WTC11 (cell line): Measurements from ENCODE around the gene HEPHL1.

ENCODE experiments used
- ATF1 ChIP-seq: sonication (generic); formaldehyde crosslinking; IDR thresholded peaks from 2 replicates; pipeline ENCODE4 v1.8.1; 2023; ENCODE audit warnings: mild to moderate bottlenecking, moderate library complexity, missing genetic modification reagents
- CREB1 ChIP-seq: sonication (generic); formaldehyde crosslinking; IDR thresholded peaks from 2 replicates; pipeline ENCODE4 v1.8.0; 2023; ENCODE audit warnings: mild to moderate bottlenecking, missing genetic modification reagents
- ELF4 ChIP-seq: sonication (generic); formaldehyde crosslinking; IDR thresholded peaks from 2 replicates; pipeline ENCODE4 v1.8.1; 2022; ENCODE audit warnings: low read depth, mild to moderate bottlenecking, moderate library complexity, missing genetic modification reagents
- FOXJ3 ChIP-seq: sonication (generic); formaldehyde crosslinking; IDR thresholded peaks from 2 replicates; pipeline ENCODE4 v1.9.0; 2021; ENCODE audit warnings: missing genetic modification reagents, mild to moderate bottlenecking, borderline replicate concordance
- JUN ChIP-seq: sonication (generic); formaldehyde crosslinking; IDR thresholded peaks from 2 replicates; pipeline ENCODE4 v1.8.0; 2023; ENCODE audit warnings: mild to moderate bottlenecking, missing genetic modification reagents
- SP1 ChIP-seq: sonication (generic); formaldehyde crosslinking; conservative IDR thresholded peaks from 2 replicates; pipeline ENCODE4 v1.8.1; 2022; ENCODE audit warnings: missing genetic modification reagents
- ZNF232 ChIP-seq: sonication (generic); formaldehyde crosslinking; IDR thresholded peaks from 2 replicates; pipeline ENCODE4 v1.8.0; 2022; ENCODE audit warnings: mild to moderate bottlenecking, missing genetic modification reagents
- ZNF423 ChIP-seq: fragments of 250-450 bp; sonication (Bioruptor Pico); IDR thresholded peaks from 2 replicates; pipeline ENCODE4 v2.1.2; 2022; ENCODE audit warnings: mild to moderate bottlenecking, moderate library complexity
- TF ChIP-seq, protein P1 (sequence below): fragments of 200-600 bp; IDR thresholded peaks from 2 replicates; pipeline ENCODE4 v1.8.0; 2022; ENCODE audit warnings: antibody characterized with exemption
- TF ChIP-seq, protein P2 (sequence below): sonication (generic); formaldehyde crosslinking; IDR thresholded peaks from 2 replicates; pipeline ENCODE4 v1.8.0; 2022; ENCODE audit warnings: mild to moderate bottlenecking, missing genetic modification reagents
- TF ChIP-seq, protein P3 (sequence below): sonication (generic); formaldehyde crosslinking; IDR thresholded peaks from 2 replicates; pipeline ENCODE4 v1.8.1; 2023; ENCODE audit warnings: mild to moderate bottlenecking, missing genetic modification reagents, moderate library complexity
- TF ChIP-seq, protein P4 (sequence below): sonication (generic); formaldehyde crosslinking; IDR thresholded peaks from 2 replicates; pipeline ENCODE4 v1.8.0; 2022; ENCODE audit warnings: missing genetic modification reagents
- TF ChIP-seq, protein P5 (sequence below): sonication (generic); formaldehyde crosslinking; IDR thresholded peaks from 2 replicates; pipeline ENCODE4 v1.8.1; 2022; ENCODE audit warnings: mild to moderate bottlenecking, moderate library complexity, missing genetic modification reagents
- TF ChIP-seq, protein P6 (sequence below): sonication (generic); formaldehyde crosslinking; IDR thresholded peaks from 2 replicates; pipeline ENCODE4 v1.8.1; 2022; ENCODE audit warnings: missing genetic modification reagents, borderline replicate concordance

DNA sequence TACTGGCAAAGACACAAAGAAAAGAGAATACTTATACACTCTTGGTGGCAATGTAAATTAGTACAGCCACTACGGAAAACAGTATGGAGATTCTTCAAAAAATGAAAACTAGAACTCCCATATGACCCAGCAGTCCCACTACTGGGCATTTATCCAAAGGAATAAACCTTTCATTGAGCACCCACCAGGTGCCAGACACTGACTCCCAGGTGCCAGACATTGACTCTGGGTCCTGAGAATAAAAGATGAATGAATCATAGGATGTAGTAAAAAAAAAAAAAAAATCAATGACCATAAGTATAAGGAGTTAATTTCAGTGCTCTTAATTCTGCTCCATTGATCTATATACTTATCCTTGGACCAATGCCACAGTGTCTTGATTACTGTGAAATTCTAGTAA lies 28.2 kb downstream of the HEPHL1 start:
- TF ChIP-seq ATF1 (CRISPR knock-in tag) (no peak), FOXJ3 (CRISPR knock-in tag) (no peak), ZNF232 (CRISPR knock-in tag) (no peak), SP1 (CRISPR knock-in tag) (no peak), CREB1 (CRISPR knock-in tag) (no peak), JUN (CRISPR knock-in tag) (no peak), ELF4 (CRISPR knock-in tag) (no peak), ZNF423 (CRISPR knock-in tag) (no peak)
- TF ChIP-seq, protein P1, sequence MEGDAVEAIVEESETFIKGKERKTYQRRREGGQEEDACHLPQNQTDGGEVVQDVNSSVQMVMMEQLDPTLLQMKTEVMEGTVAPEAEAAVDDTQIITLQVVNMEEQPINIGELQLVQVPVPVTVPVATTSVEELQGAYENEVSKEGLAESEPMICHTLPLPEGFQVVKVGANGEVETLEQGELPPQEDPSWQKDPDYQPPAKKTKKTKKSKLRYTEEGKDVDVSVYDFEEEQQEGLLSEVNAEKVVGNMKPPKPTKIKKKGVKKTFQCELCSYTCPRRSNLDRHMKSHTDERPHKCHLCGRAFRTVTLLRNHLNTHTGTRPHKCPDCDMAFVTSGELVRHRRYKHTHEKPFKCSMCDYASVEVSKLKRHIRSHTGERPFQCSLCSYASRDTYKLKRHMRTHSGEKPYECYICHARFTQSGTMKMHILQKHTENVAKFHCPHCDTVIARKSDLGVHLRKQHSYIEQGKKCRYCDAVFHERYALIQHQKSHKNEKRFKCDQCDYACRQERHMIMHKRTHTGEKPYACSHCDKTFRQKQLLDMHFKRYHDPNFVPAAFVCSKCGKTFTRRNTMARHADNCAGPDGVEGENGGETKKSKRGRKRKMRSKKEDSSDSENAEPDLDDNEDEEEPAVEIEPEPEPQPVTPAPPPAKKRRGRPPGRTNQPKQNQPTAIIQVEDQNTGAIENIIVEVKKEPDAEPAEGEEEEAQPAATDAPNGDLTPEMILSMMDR = no peak
- TF ChIP-seq, protein P2, sequence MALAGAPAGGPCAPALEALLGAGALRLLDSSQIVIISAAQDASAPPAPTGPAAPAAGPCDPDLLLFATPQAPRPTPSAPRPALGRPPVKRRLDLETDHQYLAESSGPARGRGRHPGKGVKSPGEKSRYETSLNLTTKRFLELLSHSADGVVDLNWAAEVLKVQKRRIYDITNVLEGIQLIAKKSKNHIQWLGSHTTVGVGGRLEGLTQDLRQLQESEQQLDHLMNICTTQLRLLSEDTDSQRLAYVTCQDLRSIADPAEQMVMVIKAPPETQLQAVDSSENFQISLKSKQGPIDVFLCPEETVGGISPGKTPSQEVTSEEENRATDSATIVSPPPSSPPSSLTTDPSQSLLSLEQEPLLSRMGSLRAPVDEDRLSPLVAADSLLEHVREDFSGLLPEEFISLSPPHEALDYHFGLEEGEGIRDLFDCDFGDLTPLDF (CRISPR knock-in tag) = no peak
- TF ChIP-seq, protein P3, sequence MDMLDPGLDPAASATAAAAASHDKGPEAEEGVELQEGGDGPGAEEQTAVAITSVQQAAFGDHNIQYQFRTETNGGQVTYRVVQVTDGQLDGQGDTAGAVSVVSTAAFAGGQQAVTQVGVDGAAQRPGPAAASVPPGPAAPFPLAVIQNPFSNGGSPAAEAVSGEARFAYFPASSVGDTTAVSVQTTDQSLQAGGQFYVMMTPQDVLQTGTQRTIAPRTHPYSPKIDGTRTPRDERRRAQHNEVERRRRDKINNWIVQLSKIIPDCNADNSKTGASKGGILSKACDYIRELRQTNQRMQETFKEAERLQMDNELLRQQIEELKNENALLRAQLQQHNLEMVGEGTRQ (CRISPR knock-in tag) = no peak
- TF ChIP-seq, protein P4, sequence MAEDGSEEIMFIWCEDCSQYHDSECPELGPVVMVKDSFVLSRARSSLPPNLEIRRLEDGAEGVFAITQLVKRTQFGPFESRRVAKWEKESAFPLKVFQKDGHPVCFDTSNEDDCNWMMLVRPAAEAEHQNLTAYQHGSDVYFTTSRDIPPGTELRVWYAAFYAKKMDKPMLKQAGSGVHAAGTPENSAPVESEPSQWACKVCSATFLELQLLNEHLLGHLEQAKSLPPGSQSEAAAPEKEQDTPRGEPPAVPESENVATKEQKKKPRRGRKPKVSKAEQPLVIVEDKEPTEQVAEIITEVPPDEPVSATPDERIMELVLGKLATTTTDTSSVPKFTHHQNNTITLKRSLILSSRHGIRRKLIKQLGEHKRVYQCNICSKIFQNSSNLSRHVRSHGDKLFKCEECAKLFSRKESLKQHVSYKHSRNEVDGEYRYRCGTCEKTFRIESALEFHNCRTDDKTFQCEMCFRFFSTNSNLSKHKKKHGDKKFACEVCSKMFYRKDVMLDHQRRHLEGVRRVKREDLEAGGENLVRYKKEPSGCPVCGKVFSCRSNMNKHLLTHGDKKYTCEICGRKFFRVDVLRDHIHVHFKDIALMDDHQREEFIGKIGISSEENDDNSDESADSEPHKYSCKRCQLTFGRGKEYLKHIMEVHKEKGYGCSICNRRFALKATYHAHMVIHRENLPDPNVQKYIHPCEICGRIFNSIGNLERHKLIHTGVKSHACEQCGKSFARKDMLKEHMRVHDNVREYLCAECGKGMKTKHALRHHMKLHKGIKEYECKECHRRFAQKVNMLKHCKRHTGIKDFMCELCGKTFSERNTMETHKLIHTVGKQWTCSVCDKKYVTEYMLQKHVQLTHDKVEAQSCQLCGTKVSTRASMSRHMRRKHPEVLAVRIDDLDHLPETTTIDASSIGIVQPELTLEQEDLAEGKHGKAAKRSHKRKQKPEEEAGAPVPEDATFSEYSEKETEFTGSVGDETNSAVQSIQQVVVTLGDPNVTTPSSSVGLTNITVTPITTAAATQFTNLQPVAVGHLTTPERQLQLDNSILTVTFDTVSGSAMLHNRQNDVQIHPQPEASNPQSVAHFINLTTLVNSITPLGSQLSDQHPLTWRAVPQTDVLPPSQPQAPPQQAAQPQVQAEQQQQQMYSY = no peak
- TF ChIP-seq, protein P5, sequence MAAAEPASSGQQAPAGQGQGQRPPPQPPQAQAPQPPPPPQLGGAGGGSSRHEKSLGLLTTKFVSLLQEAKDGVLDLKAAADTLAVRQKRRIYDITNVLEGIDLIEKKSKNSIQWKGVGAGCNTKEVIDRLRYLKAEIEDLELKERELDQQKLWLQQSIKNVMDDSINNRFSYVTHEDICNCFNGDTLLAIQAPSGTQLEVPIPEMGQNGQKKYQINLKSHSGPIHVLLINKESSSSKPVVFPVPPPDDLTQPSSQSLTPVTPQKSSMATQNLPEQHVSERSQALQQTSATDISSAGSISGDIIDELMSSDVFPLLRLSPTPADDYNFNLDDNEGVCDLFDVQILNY (CRISPR knock-in tag) = no peak
- TF ChIP-seq, protein P6, sequence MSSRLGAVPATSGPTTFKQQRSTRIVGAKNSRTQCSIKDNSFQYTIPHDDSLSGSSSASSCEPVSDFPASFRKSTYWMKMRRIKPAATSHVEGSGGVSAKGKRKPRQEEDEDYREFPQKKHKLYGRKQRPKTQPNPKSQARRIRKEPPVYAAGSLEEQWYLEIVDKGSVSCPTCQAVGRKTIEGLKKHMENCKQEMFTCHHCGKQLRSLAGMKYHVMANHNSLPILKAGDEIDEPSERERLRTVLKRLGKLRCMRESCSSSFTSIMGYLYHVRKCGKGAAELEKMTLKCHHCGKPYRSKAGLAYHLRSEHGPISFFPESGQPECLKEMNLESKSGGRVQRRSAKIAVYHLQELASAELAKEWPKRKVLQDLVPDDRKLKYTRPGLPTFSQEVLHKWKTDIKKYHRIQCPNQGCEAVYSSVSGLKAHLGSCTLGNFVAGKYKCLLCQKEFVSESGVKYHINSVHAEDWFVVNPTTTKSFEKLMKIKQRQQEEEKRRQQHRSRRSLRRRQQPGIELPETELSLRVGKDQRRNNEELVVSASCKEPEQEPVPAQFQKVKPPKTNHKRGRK (CRISPR knock-in tag) = no peak
